22Rv1 (cell line): ENCODE data around the gene SYTL4.

Experiments
- ZFX ChIP-seq: fragments of 450-650 bp; IDR thresholded peaks from 2 replicates; pipeline ENCODE4 v1.6.1; 2017; ENCODE audit warnings: antibody characterized with exemption, borderline replicate concordance
- TF ChIP-seq, protein P1 (sequence below): fragments of 450-650 bp; IDR thresholded peaks from 2 replicates; pipeline ENCODE4 v1.5.1; 2017; ENCODE audit warnings: mild to moderate bottlenecking

DNA sequence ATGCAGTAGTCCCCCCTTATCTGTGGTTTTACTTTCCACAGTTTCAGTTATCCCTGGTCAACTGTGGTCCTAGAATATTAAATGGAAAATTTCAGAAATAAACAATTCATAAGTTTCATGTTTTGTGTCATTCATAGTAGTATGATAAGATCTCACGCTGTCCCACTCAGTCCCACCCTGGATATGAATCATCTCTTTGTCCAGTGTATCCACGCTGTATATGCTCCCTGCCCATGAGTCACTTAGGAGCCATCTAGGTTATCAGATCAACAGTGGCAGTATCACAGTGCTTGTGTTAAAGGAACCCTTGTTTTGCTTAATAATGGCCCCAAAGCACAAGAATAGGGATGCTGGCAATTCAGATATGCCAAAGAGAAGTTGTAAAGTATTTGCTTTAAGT is 16.2 kb upstream of the SYTL4 start:
- no peak for TF ChIP-seq ZFX
- TF ChIP-seq, protein P1, sequence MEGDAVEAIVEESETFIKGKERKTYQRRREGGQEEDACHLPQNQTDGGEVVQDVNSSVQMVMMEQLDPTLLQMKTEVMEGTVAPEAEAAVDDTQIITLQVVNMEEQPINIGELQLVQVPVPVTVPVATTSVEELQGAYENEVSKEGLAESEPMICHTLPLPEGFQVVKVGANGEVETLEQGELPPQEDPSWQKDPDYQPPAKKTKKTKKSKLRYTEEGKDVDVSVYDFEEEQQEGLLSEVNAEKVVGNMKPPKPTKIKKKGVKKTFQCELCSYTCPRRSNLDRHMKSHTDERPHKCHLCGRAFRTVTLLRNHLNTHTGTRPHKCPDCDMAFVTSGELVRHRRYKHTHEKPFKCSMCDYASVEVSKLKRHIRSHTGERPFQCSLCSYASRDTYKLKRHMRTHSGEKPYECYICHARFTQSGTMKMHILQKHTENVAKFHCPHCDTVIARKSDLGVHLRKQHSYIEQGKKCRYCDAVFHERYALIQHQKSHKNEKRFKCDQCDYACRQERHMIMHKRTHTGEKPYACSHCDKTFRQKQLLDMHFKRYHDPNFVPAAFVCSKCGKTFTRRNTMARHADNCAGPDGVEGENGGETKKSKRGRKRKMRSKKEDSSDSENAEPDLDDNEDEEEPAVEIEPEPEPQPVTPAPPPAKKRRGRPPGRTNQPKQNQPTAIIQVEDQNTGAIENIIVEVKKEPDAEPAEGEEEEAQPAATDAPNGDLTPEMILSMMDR: no peak
